IMR-90 (cell line): Measurements from ENCODE around the gene TXNL4B. TPM values are rescaled to one million over a fixed set of nuclear protein-coding genes. Genes with fewer than 3 reads are reported as not detected.

Source experiments
- ATAC-seq: fragments of 200-7000 bp; cut with Tn5 transposase; 2 replicates; pipeline ENCODE4 v1.9.1; 2020; ENCODE audit warnings: low read depth, mild to moderate bottlenecking, moderate library complexity
- BruUV-seq: library from RNA; stranded (reverse); fragments of 400-500 nt; replicated peaks from 2 replicates; lab custom pipeline; 2021; lab: Mats Ljungman, UMichigan
- CTCF ChIA-PET: fragments of 300-600 bp; formaldehyde crosslinking; extraction: SDS; loops from one replicate; lab custom pipeline; 2021; ENCODE audit warnings: antibody characterized with exemption; lab: Yijun Ruan, JAX
- POLR2A ChIA-PET: fragments of 300-600 bp; sonication (Branson Sonifier 250); formaldehyde crosslinking; loops from one replicate; lab custom pipeline; 2022; ENCODE audit warnings: antibody characterized with exemption; ENCODE audit not compliant: unreplicated experiment; lab: Charles Lee
- DNase-seq: peaks from one replicate; pipeline ENCODE4 v3.0.0; 2013
- H2AFZ ChIP-seq: replicated peaks from 2 replicates; pipeline ENCODE3; 2013; ENCODE audit warnings: low read length, mild to moderate bottlenecking; ENCODE audit not compliant: poor library complexity
- H2AK5ac ChIP-seq: 2 replicates; pipeline ENCODE4 v1.6.1; 2013; ENCODE audit warnings: low read depth, low read length, inconsistent platforms
- H2AK9ac ChIP-seq: replicated peaks from 2 replicates; pipeline ENCODE3; 2013; ENCODE audit warnings: mild to moderate bottlenecking, low read depth, low read length, moderate library complexity; ENCODE audit not compliant: poor library complexity
- H2BK120ac ChIP-seq: 2 replicates; pipeline ENCODE4 v1.6.1; 2013; ENCODE audit warnings: low read depth, low read length, inconsistent platforms
- H2BK15ac ChIP-seq: 3 replicates; pipeline ENCODE4 v1.6.1; 2013; ENCODE audit warnings: low read depth, low read length, inconsistent platforms
- H2BK20ac ChIP-seq: 2 replicates; pipeline ENCODE4 v1.6.1; 2013; ENCODE audit warnings: low read depth, mild to moderate bottlenecking, inconsistent platforms, low read length, moderate library complexity
- H2BK5ac ChIP-seq: 2 replicates; pipeline ENCODE4 v1.6.1; 2013; ENCODE audit warnings: mild to moderate bottlenecking, low read depth, low read length, inconsistent platforms; ENCODE audit not compliant: poor library complexity, severe bottlenecking
- H3K14ac ChIP-seq: replicated peaks from 2 replicates; pipeline ENCODE4 v1.6.1; 2013; ENCODE audit warnings: low read depth, low read length, inconsistent platforms
- H3K18ac ChIP-seq: 2 replicates; pipeline ENCODE4 v1.6.1; 2013; ENCODE audit warnings: low read depth, low read length, control low read depth
- H3K23ac ChIP-seq: 2 replicates; pipeline ENCODE4 v1.6.1; 2013; ENCODE audit warnings: low read depth, low read length, inconsistent platforms
- H3K27ac ChIP-seq: 2 replicates; pipeline ENCODE4 v1.5.1; 2013; ENCODE audit warnings: mild to moderate bottlenecking, control low read depth, low read length; ENCODE audit not compliant: insufficient read depth
- H3K27me3 ChIP-seq: 2 replicates; pipeline ENCODE4 v1.6.1; 2013; ENCODE audit warnings: low read length; ENCODE audit not compliant: control insufficient read depth, insufficient read depth
- H3K36me3 ChIP-seq: 2 replicates; pipeline ENCODE4 v1.6.1; 2013; ENCODE audit warnings: low read length, mixed read lengths; ENCODE audit not compliant: control insufficient read depth, insufficient read depth
- H3K4ac ChIP-seq: 2 replicates; pipeline ENCODE4 v1.6.1; 2013; ENCODE audit warnings: low read depth, low read length, inconsistent platforms
- H3K4me1 ChIP-seq: 2 replicates; pipeline ENCODE4 v1.6.1; 2013; ENCODE audit warnings: low read length, mixed read lengths; ENCODE audit not compliant: control insufficient read depth, insufficient read depth
- H3K4me2 ChIP-seq: 2 replicates; pipeline ENCODE4 v1.6.1; 2013; ENCODE audit warnings: low read depth, mild to moderate bottlenecking, control low read depth, low read length, moderate library complexity
- H3K4me3 ChIP-seq: 2 replicates; pipeline ENCODE4 v1.5.1; 2013; ENCODE audit warnings: low read depth, mild to moderate bottlenecking, control low read depth, low read length, moderate library complexity; ENCODE audit not compliant: insufficient read depth
- H3K56ac ChIP-seq: 2 replicates; pipeline ENCODE4 v1.6.1; 2013; ENCODE audit warnings: low read length, inconsistent platforms; ENCODE audit not compliant: insufficient read depth; ENCODE audit errors: extremely low read depth
- H3K79me1 ChIP-seq, 2 experiments: 2 replicates each; pipeline ENCODE4 v1.6.1; 2013; ENCODE audit warnings: low read length in 2 of 2, inconsistent platforms in 1 of 2, low read depth in 1 of 2
- H3K9ac ChIP-seq: 2 replicates; pipeline ENCODE4 v1.6.1; 2013; ENCODE audit warnings: low read depth, low read length, control low read depth
- H3K9me1 ChIP-seq: 2 replicates; pipeline ENCODE4 v1.6.1; 2013; ENCODE audit warnings: low read length, inconsistent platforms; ENCODE audit not compliant: insufficient read depth
- H3K9me3 ChIP-seq: 2 replicates; pipeline ENCODE4 v1.6.1; 2013; ENCODE audit warnings: low read length; ENCODE audit not compliant: control insufficient read depth, insufficient read depth
- H4K20me1 ChIP-seq: 2 replicates; pipeline ENCODE4 v1.6.1; 2013; ENCODE audit warnings: low read length, inconsistent platforms; ENCODE audit not compliant: insufficient read depth
- H4K5ac ChIP-seq: 2 replicates; pipeline ENCODE4 v1.6.1; 2013; ENCODE audit warnings: mild to moderate bottlenecking, low read depth, low read length, control low read depth
- H4K8ac ChIP-seq, 2 experiments: 2 replicates each; pipeline ENCODE4 v1.6.1; 2013; ENCODE audit warnings: low read depth in 2 of 2, low read length in 2 of 2, control low read depth in 1 of 2, inconsistent platforms in 1 of 2
- H4K91ac ChIP-seq: 2 replicates; pipeline ENCODE4 v1.6.1; 2013; ENCODE audit warnings: low read depth, low read length, inconsistent platforms; ENCODE audit not compliant: insufficient read depth
- CEBPB ChIP-seq: IDR thresholded peaks from 2 replicates; pipeline ENCODE4 v1.6.1; 2012; ENCODE audit warnings: low read depth, low read length, improper control_type of control experiment
- CHD1 ChIP-seq: IDR thresholded peaks from 2 replicates; pipeline ENCODE4 v1.6.1; 2012; ENCODE audit warnings: low read depth, low read length, improper control_type of control experiment
- FOS ChIP-seq: fragments of 150-350 bp; IDR thresholded peaks from 2 replicates; pipeline ENCODE4 v1.6.1; 2016; ENCODE audit warnings: low read depth, low read length
- MAFK ChIP-seq: IDR thresholded peaks from 2 replicates; pipeline ENCODE4 v1.6.1; 2012; ENCODE audit warnings: low read depth, low read length, improper control_type of control experiment
- MAZ ChIP-seq: IDR thresholded peaks from 2 replicates; pipeline ENCODE4 v1.6.1; 2012; ENCODE audit warnings: low read depth, mild to moderate bottlenecking, low read length, improper control_type of control experiment, moderate library complexity, borderline replicate concordance
- MXI1 ChIP-seq: IDR thresholded peaks from 2 replicates; pipeline ENCODE4 v1.6.1; 2012; ENCODE audit warnings: low read depth, mild to moderate bottlenecking, low read length, moderate library complexity, borderline replicate concordance
- NFE2L2 ChIP-seq: fragments of 150-350 bp; IDR thresholded peaks from 2 replicates; pipeline ENCODE4 v1.6.1; 2016; ENCODE audit warnings: low read depth, mild to moderate bottlenecking, low read length
- POLR2A ChIP-seq: IDR thresholded peaks from 2 replicates; pipeline ENCODE4 v1.6.1; 2012; ENCODE audit warnings: mild to moderate bottlenecking, low read depth, low read length
- RAD21 ChIP-seq: IDR thresholded peaks from 2 replicates; pipeline ENCODE4 v1.6.1; 2012; ENCODE audit warnings: low read length, improper control_type of control experiment
- RCOR1 ChIP-seq: IDR thresholded peaks from 2 replicates; pipeline ENCODE4 v1.6.1; 2012; ENCODE audit warnings: mild to moderate bottlenecking, low read length, improper control_type of control experiment; ENCODE audit not compliant: insufficient replicate concordance
- RFX5 ChIP-seq: IDR thresholded peaks from 2 replicates; pipeline ENCODE4 v1.8.0; 2012; ENCODE audit warnings: low read depth, mild to moderate bottlenecking, low read length, moderate library complexity
- SMC3 ChIP-seq: fragments of 150-350 bp; IDR thresholded peaks from 2 replicates; pipeline ENCODE4 v1.6.1; 2016; ENCODE audit warnings: low read depth, mild to moderate bottlenecking, antibody characterized with exemption, low read length, moderate library complexity
- WGBS, 2 experiments: methylation state at CpG; one replicate each; pipeline versions ENCODE4 v1.1.5 to v1.1.7; 2013; ENCODE audit warnings: missing lambda C conversion rate in 2 of 2; ENCODE audit not compliant: insufficient read length in 1 of 2; ENCODE audit errors: extremely low coverage in 2 of 2; 5-methylcytosine and 5-hydroxymethylcytosine counted together
- dilution Hi-C: fragments of 300-500 bp; cut with HindIII; formaldehyde crosslinking; loops from one replicate; pipeline ENCODE4 v1.14.3; 2018; ENCODE audit warnings: low sequenced_read_pairs; ENCODE audit not compliant: unreplicated experiment
- in situ Hi-C: fragments of 300-500 bp; cut with MboI; formaldehyde crosslinking; loops from 3 replicates; pipeline ENCODE4 v1.14.3; 2019; ENCODE audit warnings: low sequenced_read_pairs, inconsistent platforms, mixed read lengths
- intact Hi-C: fragments of 100-400 bp; cut with micrococcal nuclease; formaldehyde crosslinking; loops from 2 replicates; pipeline ENCODE4 v1.10.0; 2022
- polyA plus RNA-seq, 3 experiments: library from polyadenylated mRNA; depleted of rRNA; stranded (reverse); fragments of >200 nt; gene quantifications; 2 replicates each; pipeline ENCODE4 v1.2.3, GENCODE V29; 2012; ENCODE audit warnings: low replicate concordance in 1 of 3
- total RNA-seq: library from RNA; depleted of rRNA; stranded (reverse); fragments of >200 nt; gene quantifications from 2 replicates; pipeline ENCODE4 v1.2.3, GENCODE V29; 2012
- TF ChIP-seq, protein P1 (sequence below): conservative IDR thresholded peaks from 2 replicates; pipeline ENCODE4 v1.5.1; 2012; ENCODE audit warnings: mild to moderate bottlenecking, low read depth, low read length, improper control_type of control experiment
- TF ChIP-seq, protein P2 (sequence below): fragments of 150-350 bp; IDR thresholded peaks from 2 replicates; pipeline ENCODE4 v1.6.1; 2016; ENCODE audit warnings: low read depth, mild to moderate bottlenecking, low read length, moderate library complexity, borderline replicate concordance
- TF ChIP-seq, protein P3 (sequence below): fragments of 150-350 bp; IDR thresholded peaks from 2 replicates; pipeline ENCODE4 v1.6.1; 2017; ENCODE audit warnings: mild to moderate bottlenecking, antibody characterized with exemption, low read length, low read depth

The TXNL4B gene
- total and polyA plus RNA-seq, 2 of the 4 experiments (the other 2 are of a cell fraction) = 5.4 to 8.6 TPM

DNA sequence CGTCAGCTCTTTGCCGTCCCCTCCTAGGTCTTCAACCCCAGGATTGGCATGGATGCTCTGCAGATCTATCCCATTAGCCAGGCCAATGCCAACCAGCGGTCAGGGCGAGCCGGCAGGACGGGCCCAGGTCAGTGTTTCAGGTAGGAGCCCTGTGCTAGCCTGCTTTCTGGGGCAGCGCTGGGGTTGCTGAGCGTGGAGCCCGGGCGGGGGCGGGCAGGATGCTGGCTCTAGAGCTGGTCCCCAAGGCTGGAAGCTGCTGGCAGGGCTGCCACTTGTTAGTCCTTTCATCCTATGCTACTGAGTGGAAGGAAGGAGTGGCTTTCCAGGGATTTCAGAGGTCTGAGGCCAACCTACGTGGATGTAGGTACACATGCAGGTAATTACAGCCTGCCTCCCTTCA, 12.6 kb upstream of the TXNL4B start:
- Histone ChIP-seq H3K4ac (no peak overlapping the region), H3K14ac (no peak overlapping the region), H3K36me3 (peaks cover 90% of the 10 kb centered on the region), H4K8ac (no peak overlapping the region), H2AFZ (no peak overlapping the region), H3K79me1 (no peaks in the 10 kb centered on the region), H3K9me3 (no peaks in the 10 kb centered on the region), H3K18ac (no peak overlapping the region), H2AK5ac (no peak overlapping the region), H3K4me3 (no peak overlapping the region), H3K9me1 (no peaks in the 10 kb centered on the region; the same call in 1 of the 2 replicates), H2BK120ac (no peak overlapping the region), H3K27ac (no peak overlapping the region), H2BK20ac (no peak overlapping the region), H3K4me2 (no peak overlapping the region), H2BK5ac (no peak overlapping the region), H4K5ac (no peak overlapping the region), H3K4me1 (no peaks in the 10 kb centered on the region), H3K56ac (no peak overlapping the region), H2AK9ac (no peak overlapping the region), H3K23ac (no peak overlapping the region), H4K91ac (no peak overlapping the region), H3K27me3 (no peaks in the 10 kb centered on the region), H2BK15ac (no peak overlapping the region), H3K9ac (no peak overlapping the region), H4K20me1 (no peaks in the 10 kb centered on the region)
- intact Hi-C loops = no loop called here
- TF ChIP-seq NFE2L2 = no peak
- TF ChIP-seq, protein P1, sequence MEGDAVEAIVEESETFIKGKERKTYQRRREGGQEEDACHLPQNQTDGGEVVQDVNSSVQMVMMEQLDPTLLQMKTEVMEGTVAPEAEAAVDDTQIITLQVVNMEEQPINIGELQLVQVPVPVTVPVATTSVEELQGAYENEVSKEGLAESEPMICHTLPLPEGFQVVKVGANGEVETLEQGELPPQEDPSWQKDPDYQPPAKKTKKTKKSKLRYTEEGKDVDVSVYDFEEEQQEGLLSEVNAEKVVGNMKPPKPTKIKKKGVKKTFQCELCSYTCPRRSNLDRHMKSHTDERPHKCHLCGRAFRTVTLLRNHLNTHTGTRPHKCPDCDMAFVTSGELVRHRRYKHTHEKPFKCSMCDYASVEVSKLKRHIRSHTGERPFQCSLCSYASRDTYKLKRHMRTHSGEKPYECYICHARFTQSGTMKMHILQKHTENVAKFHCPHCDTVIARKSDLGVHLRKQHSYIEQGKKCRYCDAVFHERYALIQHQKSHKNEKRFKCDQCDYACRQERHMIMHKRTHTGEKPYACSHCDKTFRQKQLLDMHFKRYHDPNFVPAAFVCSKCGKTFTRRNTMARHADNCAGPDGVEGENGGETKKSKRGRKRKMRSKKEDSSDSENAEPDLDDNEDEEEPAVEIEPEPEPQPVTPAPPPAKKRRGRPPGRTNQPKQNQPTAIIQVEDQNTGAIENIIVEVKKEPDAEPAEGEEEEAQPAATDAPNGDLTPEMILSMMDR = no peak
- no peak for TF ChIP-seq MXI1
- no peak for TF ChIP-seq SMC3
- TF ChIP-seq MAFK = no peak
- TF ChIP-seq CHD1 = no peak
- TF ChIP-seq RFX5 = no peak
- no peak for TF ChIP-seq RAD21
- TF ChIP-seq, protein P2, sequence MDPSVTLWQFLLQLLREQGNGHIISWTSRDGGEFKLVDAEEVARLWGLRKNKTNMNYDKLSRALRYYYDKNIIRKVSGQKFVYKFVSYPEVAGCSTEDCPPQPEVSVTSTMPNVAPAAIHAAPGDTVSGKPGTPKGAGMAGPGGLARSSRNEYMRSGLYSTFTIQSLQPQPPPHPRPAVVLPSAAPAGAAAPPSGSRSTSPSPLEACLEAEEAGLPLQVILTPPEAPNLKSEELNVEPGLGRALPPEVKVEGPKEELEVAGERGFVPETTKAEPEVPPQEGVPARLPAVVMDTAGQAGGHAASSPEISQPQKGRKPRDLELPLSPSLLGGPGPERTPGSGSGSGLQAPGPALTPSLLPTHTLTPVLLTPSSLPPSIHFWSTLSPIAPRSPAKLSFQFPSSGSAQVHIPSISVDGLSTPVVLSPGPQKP = no peak
- no peak for TF ChIP-seq RCOR1
- TF ChIP-seq POLR2A = no peak
- no peak for TF ChIP-seq FOS
- no peak for TF ChIP-seq CEBPB
- no peak for TF ChIP-seq MAZ
- TF ChIP-seq, protein P3, sequence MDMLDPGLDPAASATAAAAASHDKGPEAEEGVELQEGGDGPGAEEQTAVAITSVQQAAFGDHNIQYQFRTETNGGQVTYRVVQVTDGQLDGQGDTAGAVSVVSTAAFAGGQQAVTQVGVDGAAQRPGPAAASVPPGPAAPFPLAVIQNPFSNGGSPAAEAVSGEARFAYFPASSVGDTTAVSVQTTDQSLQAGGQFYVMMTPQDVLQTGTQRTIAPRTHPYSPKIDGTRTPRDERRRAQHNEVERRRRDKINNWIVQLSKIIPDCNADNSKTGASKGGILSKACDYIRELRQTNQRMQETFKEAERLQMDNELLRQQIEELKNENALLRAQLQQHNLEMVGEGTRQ = no peak
- WGBS, 2 experiments = 98% methylated on average over 5 of the region's 12 CpGs; no CpG with 5 or more reads in 1 of the 2 experiments
- POLR2A ChIA-PET = no interaction called here
- ATAC-seq = no peak
- in situ Hi-C loops = no loop called here
- CTCF ChIA-PET = no interaction called here
- dilution Hi-C loops = no loop called here
- DNase-seq = no peak
- no TSS peak for BruUV-seq
